SJCRH30 (cell line): Measurements from ENCODE around the gene BBS9. TPM values are rescaled to one million over a fixed set of nuclear protein-coding genes. Genes with fewer than 3 reads are reported as not detected.

Experiments used
- DNase-seq, 2 experiments: peaks; one replicate each; pipeline ENCODE4 v3.0.0-alpha.2; 2015 to 2020
- H3K27ac ChIP-seq: fragments of 250-450 bp; sonication (Bioruptor Pico); 2 replicates; pipeline ENCODE4 v1.5.1; 2020; ENCODE audit warnings: mild to moderate bottlenecking, moderate library complexity
- H3K27me3 ChIP-seq: fragments of 250-450 bp; sonication (Bioruptor Pico); 2 replicates; pipeline ENCODE4 v1.5.1; 2020; ENCODE audit warnings: mild to moderate bottlenecking, moderate library complexity
- H3K36me3 ChIP-seq: fragments of 250-450 bp; sonication (Bioruptor Pico); 2 replicates; pipeline ENCODE4 v1.5.1; 2020; ENCODE audit warnings: mild to moderate bottlenecking, moderate library complexity
- H3K4me1 ChIP-seq: fragments of 250-450 bp; sonication (Bioruptor Pico); 2 replicates; pipeline ENCODE4 v1.5.1; 2020; ENCODE audit warnings: mild to moderate bottlenecking, moderate library complexity
- H3K4me3 ChIP-seq: fragments of 250-450 bp; sonication (Bioruptor Pico); 2 replicates; pipeline ENCODE4 v1.5.1; 2020; ENCODE audit warnings: mild to moderate bottlenecking, moderate library complexity
- H3K9me3 ChIP-seq: fragments of 250-450 bp; sonication (Bioruptor Pico); replicated peaks from 2 replicates; pipeline ENCODE4 v1.5.1; 2020; ENCODE audit warnings: mild to moderate bottlenecking, moderate library complexity
- total RNA-seq: library from RNA; depleted of rRNA; stranded (reverse); fragments of >200 nt; shearing (Covaris generic); gene quantifications from 2 replicates; pipeline ENCODE4 v1.2.3, GENCODE V29; 2014

Gene BBS9
- total RNA-seq, 1 experiment from 2014 or later, result 9.3 TPM

DNA sequence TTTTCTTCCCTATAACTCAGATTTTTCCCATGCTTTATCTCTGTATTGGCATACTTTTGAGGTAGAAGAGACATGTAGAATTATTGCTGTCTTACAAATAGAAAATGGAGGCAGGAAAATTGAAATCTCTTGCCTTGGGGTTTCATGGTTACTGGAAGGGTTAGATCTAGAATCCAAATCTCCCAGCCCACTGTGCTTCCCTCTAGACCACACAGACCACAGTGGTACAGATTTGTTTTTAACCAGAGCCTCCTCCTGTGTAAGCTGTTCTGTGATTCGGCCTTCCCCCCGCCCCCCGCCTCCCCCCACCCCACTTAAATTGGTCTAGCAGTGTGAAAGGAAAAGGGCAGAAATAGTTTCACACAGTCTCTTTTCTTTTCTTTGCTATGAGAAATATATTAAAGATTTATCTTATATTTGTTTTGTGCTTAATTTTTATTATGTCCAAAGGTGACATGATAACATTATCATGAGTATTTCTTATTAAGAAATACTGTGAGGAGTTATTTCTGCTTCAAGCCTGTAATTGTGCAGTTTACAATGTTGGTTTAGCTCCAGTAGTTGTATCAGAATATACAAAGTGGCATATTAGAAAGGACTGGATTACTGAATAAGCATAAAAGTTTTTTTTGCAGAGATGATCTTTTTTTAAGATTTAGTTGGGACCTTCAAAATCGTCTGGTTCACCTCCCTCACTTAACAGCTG, 407.2 kb downstream of the BBS9 start:
- no peaks in the 10 kb centered on the region for H3K36me3 ChIP-seq
- H3K27ac ChIP-seq, result no peak overlapping the region
- DNase-seq, result no peak
- H3K4me1 ChIP-seq, result no peaks in the 10 kb centered on the region; the same call in 1 of the 2 replicates
- H3K4me3 ChIP-seq, result no peak overlapping the region
- no peaks in the 10 kb centered on the region for H3K9me3 ChIP-seq
- no peaks in the 10 kb centered on the region for H3K27me3 ChIP-seq

DNA sequence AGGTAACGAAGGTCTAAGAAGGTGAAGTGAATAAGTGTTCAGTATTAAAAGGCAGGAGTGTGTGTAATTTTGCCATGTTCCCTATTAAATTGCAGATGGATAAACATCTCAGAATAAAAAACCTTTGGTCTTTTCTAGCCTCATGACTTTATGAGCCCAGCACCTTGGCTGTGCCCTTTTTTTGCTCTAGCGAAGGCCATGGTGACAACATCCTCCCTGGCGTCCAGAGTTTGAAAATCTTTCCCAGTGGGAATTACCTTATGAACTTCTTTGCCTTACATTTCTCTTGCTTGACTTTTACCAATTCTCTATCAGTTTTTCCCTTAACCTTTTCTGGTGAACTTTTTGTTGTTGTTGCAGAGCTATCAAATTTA, 407.7 kb downstream of the BBS9 start:
- no peaks in the 10 kb centered on the region for H3K9me3 ChIP-seq
- no peak for DNase-seq
- no peaks in the 10 kb centered on the region; the same call in 1 of the 2 replicates for H3K4me1 ChIP-seq
- no peak overlapping the region for H3K4me3 ChIP-seq
- H3K27ac ChIP-seq, result no peak overlapping the region
- H3K36me3 ChIP-seq, result no peaks in the 10 kb centered on the region
- H3K27me3 ChIP-seq, result no peaks in the 10 kb centered on the region

DNA sequence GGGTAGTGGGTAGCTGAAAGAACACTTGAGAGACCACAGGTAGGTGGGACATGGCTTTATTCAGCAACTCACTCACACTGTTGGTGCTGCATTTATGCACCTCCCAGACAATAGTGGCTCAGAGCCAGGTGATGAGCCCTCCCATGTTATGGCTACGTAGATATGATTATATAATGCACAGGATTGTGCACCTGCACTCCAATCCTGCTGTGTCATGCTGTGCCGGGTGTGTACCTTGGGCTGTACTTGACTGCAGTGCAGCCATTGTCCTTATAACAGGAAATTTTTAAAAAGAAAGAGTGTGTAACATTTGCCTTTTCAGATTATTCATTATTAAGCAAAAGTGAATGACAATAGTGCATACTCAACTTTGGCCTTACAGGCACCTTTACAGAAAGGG, 409.8 kb downstream of the BBS9 start:
- Histone ChIP-seq H3K27ac (no peak overlapping the region), H3K27me3 (no peaks in the 10 kb centered on the region)
- no peak for DNase-seq

DNA sequence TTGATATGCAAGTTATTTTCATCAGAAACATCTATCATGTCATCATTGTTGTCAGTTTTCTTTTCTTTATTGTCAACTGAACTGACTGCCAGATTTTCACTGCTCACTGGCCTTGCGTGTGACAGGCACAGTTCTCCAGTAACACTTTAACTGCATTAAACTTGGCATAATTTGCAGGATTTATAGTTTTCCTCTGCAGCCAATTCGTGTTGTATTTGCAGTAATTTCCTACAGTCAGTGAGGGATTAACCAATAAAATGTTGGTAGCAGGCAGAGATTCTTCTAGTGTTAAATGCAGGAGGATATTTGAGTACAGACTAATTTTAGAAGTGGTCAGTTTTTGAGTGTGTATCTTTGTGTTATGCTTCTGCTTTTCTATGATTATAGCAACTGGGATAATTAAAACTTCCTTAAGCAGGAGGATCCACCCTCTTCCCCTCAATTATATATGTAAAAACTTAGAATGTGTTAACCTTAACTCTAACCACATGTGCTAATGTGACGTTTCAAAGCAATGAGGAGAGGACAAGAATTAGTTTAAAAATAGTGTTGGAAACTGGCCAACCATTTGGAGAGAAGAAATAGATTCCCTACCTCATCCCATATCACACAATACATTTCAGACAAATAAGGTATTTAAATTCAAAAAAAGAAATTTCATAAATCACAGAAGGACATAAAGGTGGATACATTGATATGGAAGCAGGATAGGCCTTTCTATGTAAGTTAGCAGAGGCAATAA, 410.5 kb downstream of the BBS9 start:
- H3K36me3 ChIP-seq, result no peaks in the 10 kb centered on the region
- no peaks in the 10 kb centered on the region for H3K27me3 ChIP-seq
- H3K4me1 ChIP-seq, result peaks cover 6% of the 10 kb centered on the region
- DNase-seq, result no peak
- H3K9me3 ChIP-seq, result no peaks in the 10 kb centered on the region
- no peak overlapping the region for H3K4me3 ChIP-seq
- no peak overlapping the region for H3K27ac ChIP-seq

More for the DNA sequence above, 409.8 kb downstream of the BBS9 start:
- no peak overlapping the region for H3K4me3 ChIP-seq
- no peaks in the 10 kb centered on the region; the same call in 1 of the 2 replicates for H3K4me1 ChIP-seq
- no peaks in the 10 kb centered on the region for H3K9me3 ChIP-seq
- no peaks in the 10 kb centered on the region for H3K36me3 ChIP-seq

DNA sequence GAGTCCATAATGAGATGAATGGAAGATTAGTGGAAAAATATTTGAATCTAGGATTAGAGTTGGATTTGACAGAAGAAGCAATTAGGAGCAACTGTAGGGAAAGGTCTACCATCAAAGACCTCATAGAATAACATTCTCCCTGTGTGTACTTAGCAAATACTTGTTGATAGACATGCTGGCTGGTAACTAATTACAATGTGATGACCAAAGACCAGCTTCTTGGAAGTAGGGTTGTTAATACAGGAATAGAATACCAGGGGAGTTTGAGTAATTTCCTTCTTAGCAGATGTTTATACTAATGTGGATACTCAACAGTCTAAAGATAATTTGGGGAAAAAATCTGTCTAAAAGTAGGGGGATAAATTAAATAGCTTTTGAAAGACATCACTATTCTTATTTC, 418.5 kb downstream of the BBS9 start:
- no peak overlapping the region for H3K4me3 ChIP-seq
- no peak for DNase-seq

DNA sequence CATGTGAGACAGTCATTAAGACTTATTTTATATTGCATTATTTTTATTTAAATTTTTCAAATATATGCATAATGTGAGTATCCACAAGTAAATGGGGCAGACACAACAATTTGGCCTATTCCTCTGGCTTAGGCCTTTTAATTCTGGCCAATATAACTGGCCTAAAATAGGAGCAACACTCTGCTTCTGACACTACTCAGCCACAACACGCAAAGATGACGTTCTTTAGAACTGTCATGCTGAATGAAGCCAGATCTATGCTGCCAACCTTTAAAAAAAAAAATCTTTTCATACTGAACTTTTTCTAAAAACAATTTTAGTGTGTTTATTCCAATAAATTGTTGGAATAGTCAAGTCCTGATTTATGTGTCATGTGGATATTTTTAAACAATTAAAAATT, 421.0 kb downstream of the BBS9 start:
- H3K9me3 ChIP-seq, result no peaks in the 10 kb centered on the region
- H3K27me3 ChIP-seq, result no peaks in the 10 kb centered on the region
- no peak overlapping the region for H3K4me3 ChIP-seq
- H3K36me3 ChIP-seq, result no peaks in the 10 kb centered on the region
- DNase-seq, result no peak
- no peak overlapping the region for H3K27ac ChIP-seq
- H3K4me1 ChIP-seq, result peaks cover 6% of the 10 kb centered on the region; the same call in 1 of the 2 replicates

More for the DNA sequence above, 418.5 kb downstream of the BBS9 start:
- no peaks in the 10 kb centered on the region for H3K36me3 ChIP-seq
- no peak overlapping the region for H3K27ac ChIP-seq
- H3K27me3 ChIP-seq, result no peaks in the 10 kb centered on the region
- peaks cover 8% of the 10 kb centered on the region for H3K4me1 ChIP-seq
- H3K9me3 ChIP-seq, result no peaks in the 10 kb centered on the region

DNA sequence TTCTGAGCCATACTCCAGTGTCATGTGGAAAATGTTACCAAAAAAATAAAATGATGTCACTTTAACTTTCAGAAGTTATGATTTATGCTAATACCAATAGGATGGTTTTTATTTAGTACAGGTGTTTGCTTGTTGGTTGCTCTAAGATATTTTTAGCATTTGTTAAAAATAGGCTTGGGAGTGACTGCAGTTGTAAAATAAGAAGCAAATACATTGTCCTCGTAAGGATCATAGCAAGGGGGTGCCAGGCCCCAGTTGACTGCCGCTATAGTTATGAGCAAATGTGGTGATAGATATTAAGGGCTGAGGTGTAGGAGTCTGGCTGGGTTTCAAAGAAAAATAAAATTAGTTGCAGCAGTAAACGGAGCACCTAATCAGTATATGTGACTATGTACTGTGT, 421.6 kb downstream of the BBS9 start:
- no peaks in the 10 kb centered on the region for H3K36me3 ChIP-seq
- DNase-seq, result no peak

DNA sequence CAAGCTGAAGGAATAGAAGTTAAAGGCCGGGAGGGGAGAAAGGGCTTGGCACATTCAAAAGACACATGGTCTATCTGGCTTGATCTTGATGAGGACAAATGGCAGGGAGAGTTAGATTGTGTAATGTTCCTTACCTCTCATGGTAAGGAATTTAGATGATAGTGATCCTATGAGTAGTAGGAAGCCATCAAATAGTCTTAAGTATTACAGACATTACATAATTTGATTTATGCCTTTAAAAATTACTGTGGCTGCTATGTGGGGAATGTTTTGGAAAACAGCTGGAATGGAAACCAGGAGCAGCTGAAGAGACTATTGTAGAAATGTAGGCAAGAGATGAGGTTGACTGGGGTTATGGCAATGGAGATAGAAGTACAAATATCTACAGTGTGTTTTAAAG, 424.7 kb downstream of the BBS9 start:
- Histone ChIP-seq H3K9me3 (no peaks in the 10 kb centered on the region), H3K36me3 (no peaks in the 10 kb centered on the region), H3K27ac (no peak overlapping the region), H3K27me3 (no peaks in the 10 kb centered on the region), H3K4me3 (no peak overlapping the region), H3K4me1 (peaks cover 28% of the 10 kb centered on the region)
- DNase-seq, result no peak

More for the DNA sequence above, 421.6 kb downstream of the BBS9 start:
- Histone ChIP-seq H3K27ac (no peak overlapping the region), H3K4me1 (peaks cover 6% of the 10 kb centered on the region; the same call in 1 of the 2 replicates), H3K4me3 (no peak overlapping the region), H3K27me3 (no peaks in the 10 kb centered on the region), H3K9me3 (no peaks in the 10 kb centered on the region)

DNA sequence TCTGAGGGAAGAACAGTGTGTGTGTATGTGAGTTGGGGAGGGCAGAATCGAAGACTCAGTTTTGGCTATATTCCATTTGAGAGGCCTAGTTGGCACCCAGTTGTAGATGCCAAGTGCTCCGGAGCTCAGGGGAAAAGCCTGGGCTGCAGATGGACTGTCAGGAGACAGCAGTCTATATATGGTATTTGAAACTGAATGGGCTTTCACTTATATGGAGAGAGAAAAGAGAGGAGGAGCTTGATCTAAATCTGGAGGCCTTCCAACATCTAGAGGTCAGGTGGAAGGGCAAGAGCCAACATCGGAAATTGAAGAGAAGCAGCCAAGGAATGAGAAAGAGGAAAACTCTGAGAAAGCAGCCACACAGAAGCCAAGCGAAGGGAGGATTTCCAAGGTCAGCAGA, 425.2 kb downstream of the BBS9 start:
- Histone ChIP-seq H3K4me3 (no peak overlapping the region), H3K36me3 (no peaks in the 10 kb centered on the region), H3K9me3 (no peaks in the 10 kb centered on the region), H3K27ac (no peak overlapping the region), H3K27me3 (no peaks in the 10 kb centered on the region), H3K4me1 (peaks cover 33% of the 10 kb centered on the region)
- DNase-seq, result no peak

DNA sequence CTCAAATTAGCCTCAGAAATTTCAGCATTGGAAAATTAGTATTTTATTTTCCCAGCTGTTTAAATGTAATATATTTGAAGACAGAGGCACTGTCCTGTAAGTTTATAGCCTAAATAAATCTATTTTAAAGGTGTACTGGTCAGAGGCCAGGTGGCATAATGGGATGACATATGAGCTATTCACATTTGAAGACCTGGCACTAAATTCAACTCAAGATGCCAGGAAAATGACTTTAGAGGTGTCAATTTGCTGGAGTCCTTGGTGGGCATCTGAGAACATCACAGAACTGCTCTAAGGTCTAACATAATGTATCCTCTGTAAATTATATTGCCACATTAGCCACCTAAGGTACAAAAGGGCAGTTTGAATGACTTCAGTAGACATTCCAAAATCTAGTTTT, 427.1 kb downstream of the BBS9 start:
- H3K4me1 ChIP-seq, result peaks cover 39% of the 10 kb centered on the region

DNA sequence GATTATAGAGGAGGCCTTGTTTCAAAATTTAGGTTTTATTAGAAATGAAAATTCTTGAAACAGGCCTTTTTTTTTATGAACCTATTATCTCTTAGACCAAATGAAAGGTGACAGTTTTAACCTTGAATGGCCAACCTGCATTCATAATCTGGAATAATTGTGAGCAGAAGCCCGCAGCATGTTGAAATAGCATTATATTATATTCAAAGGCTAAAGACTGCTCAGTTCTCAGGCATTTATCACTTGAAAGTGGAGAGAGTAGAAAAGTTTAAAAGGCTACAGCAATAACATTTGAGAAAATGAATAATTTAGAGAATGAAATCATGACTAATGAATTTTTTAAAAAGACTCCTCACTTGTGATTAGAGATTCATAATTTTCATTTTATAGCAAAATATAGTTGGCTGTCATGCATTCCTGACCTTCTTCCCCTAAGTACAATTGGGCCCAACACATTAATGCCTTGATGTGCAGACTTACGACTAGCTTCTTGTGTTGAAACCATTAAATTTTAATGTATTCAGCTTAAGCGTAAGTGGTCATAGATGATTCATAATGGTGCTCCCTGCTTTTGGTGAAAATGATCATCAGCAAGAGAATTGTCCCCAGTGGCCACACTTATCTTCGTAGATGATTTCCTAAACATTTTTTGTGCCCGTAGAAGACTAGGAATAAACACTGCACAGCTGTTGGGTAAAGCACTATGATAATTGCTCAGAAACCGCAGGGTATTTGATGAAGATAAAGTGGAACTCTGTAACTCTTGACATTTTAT, 429.4 kb downstream of the BBS9 start:
- Histone ChIP-seq H3K27me3 (no peaks in the 10 kb centered on the region), H3K4me3 (peak overlapping the region; percentile 19), H3K4me1 (peaks cover 39% of the 10 kb centered on the region), H3K9me3 (no peaks in the 10 kb centered on the region), H3K27ac (peak overlapping the region; percentile 30), H3K36me3 (no peaks in the 10 kb centered on the region)
- DNase-seq, result peak; percentile 50 to 83

More for the DNA sequence above, 427.1 kb downstream of the BBS9 start:
- Histone ChIP-seq H3K27me3 (no peaks in the 10 kb centered on the region), H3K27ac (no peak overlapping the region), H3K36me3 (no peaks in the 10 kb centered on the region), H3K4me3 (no peak overlapping the region), H3K9me3 (no peaks in the 10 kb centered on the region)
- DNase-seq, result no peak

DNA sequence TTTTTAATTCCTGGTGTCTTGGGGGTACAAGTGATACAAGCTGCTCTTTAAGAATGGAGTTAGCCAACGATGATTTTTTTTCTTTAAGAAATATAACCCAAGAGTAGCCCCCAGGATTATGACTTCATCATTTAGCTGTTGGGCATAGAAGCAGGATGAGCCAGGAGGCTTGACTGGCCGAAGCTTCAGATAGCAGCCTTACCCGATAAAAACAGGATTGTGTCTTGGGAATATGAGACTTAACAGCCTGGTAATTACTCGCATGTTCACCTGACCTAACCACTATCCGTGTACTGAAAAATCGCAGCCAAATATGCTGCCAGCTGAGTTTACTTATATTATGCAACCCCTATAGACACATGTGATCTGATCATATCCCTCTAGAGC, 430.0 kb downstream of the BBS9 start:
- peaks cover 36% of the 10 kb centered on the region for H3K4me1 ChIP-seq
- no peaks in the 10 kb centered on the region for H3K9me3 ChIP-seq
- DNase-seq, result peak; percentile 53 to 78
- peak overlapping the region; percentile 30 for H3K27ac ChIP-seq
- no peaks in the 10 kb centered on the region for H3K36me3 ChIP-seq
- no peaks in the 10 kb centered on the region for H3K27me3 ChIP-seq
- H3K4me3 ChIP-seq, result peak overlapping the region; percentile 19

DNA sequence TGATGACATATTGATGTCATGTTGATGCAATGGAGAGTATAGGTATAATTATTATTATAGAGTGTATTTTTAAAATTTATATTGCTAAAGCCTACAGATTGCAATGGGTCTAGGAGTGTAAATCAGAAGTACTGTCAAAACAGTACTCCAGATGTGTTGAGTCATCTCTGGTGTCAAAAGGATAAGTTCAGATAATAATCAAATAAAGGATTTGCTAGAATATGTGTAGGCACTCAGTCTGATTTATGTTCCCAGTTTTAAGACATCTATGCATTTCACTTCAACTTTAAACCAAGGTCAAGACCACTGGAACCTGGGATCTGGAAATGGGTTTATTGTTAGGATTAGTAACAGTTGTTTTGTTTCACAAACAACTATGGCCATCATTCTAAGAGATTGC, 433.6 kb downstream of the BBS9 start:
- no peak for DNase-seq
- H3K36me3 ChIP-seq, result no peaks in the 10 kb centered on the region
- no peak overlapping the region for H3K27ac ChIP-seq
- H3K27me3 ChIP-seq, result no peaks in the 10 kb centered on the region
- H3K4me1 ChIP-seq, result peaks cover 20% of the 10 kb centered on the region
- no peak overlapping the region for H3K4me3 ChIP-seq
- H3K9me3 ChIP-seq, result no peaks in the 10 kb centered on the region

DNA sequence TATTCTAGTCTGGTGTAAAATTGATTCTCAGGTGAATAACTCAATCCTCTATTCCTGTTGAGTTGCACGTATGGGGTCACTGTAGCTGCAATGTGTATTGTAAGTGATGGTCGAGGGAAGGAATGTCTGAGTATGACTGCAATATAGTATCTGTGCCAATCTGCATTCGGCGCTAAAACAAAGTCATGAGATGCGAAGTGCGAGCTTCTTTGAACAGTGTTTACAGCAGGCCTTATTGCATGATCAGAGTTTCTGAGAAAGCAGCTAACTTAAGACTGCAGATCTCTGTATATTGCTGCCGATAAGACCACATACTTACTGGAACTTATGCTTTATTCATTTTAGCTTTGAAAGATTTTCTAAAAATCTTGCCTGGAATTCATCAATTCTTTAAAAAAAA, 434.3 kb downstream of the BBS9 start:
- Histone ChIP-seq H3K36me3 (no peaks in the 10 kb centered on the region), H3K27ac (no peak overlapping the region), H3K4me1 (peaks cover 14% of the 10 kb centered on the region), H3K4me3 (no peak overlapping the region), H3K27me3 (no peaks in the 10 kb centered on the region), H3K9me3 (no peaks in the 10 kb centered on the region)
- DNase-seq, result no peak

DNA sequence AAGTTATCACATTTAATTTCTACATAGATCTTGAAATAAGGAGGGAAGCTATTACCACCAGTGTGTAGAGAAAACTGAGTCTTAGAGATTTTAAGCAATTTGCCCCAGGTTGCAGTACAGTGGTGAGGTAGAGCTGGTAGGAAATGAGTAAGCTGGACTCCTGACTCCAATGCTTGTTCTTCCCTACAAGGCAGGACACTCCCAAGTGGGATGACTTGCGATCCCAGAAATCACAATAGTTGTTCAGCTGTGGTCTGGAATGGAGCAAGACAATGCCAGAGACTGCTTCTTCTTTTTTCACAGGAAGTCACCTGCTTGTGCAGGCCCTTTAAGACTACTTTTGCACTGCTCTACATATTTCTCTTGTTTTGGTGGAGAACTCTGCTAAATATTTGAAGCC, 448.8 kb downstream of the BBS9 start:
- no peaks in the 10 kb centered on the region for H3K36me3 ChIP-seq
- no peak overlapping the region for H3K27ac ChIP-seq
- no peak overlapping the region for H3K4me3 ChIP-seq
- H3K27me3 ChIP-seq, result no peaks in the 10 kb centered on the region
- no peaks in the 10 kb centered on the region for H3K4me1 ChIP-seq
- H3K9me3 ChIP-seq, result no peaks in the 10 kb centered on the region
- no peak for DNase-seq
